Measurements from ENCODE around the gene CCDC30.
"Not testable (repeated sequence)": the region's sequence is repeated elsewhere in the genome, so short reads cannot be mapped to it uniquely, and the experiment has no call there.

Gene CCDC30

DNA sequence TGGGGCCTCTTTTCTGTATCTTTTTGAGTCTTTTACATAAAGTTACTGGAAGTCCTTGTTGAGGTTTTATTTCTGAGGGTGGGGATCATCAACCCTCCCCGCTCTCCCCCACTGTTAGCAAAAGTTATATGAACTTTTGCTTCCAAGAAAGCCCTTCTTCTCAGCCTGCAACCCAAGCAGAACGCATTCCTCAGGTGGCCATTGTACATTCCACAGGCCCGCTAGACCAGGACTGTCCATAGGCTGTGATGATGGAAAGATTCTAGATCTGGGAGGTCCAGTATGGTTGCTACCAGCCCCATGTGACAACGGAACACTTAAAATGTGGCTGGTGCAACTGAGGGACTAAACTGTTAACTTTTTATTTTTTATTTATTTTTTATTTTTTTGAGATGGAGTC is 207.3 kb downstream of the CCDC30 start:
- Histone ChIP-seq H3K27ac (ENCODE audit: insufficient read depth, low read depth, low read length, poor library complexity, severe bottlenecking) (no peak overlapping the region), H3K36me3 (ENCODE audit: control insufficient read depth, insufficient read depth, low read length) (peaks cover 26% of the 10 kb centered on the region), H3K4me1 (ENCODE audit: control insufficient read depth, insufficient read depth, low read length) (no peaks in the 10 kb centered on the region), H3K4me3 (ENCODE audit: insufficient read depth, low read depth, low read length) (no peak overlapping the region), H3K9me3 (ENCODE audit: control insufficient read depth, low read length) (no peaks in the 10 kb centered on the region), H3K27me3 (ENCODE audit: control insufficient read depth, insufficient read depth, low read length, poor library complexity, severe bottlenecking) (no peaks in the 10 kb centered on the region)
- WGBS, 2 experiments = 95 to 98% methylated on average over 4 of the region's 4 CpGs

- Histone ChIP-seq H3K36me3 (ENCODE audit: control insufficient read depth, insufficient read depth, low read length) (peaks cover 11% of the 10 kb centered on the region), H3K4me3 (ENCODE audit: insufficient read depth, low read depth, low read length) (no peak overlapping the region), H3K27ac (ENCODE audit: insufficient read depth, low read depth, low read length, poor library complexity, severe bottlenecking) (no peak overlapping the region)
Measured at GRCh38 chr1:42674214-42674613, 211.1 kb downstream of the CCDC30 start.

GRCh38 chr1:42674682-42675081 is 211.6 kb downstream of the CCDC30 start:
- Histone ChIP-seq H3K27ac (ENCODE audit: insufficient read depth, low read depth, low read length, poor library complexity, severe bottlenecking) (no peak overlapping the region), H3K36me3 (ENCODE audit: control insufficient read depth, insufficient read depth, low read length) (peaks cover 11% of the 10 kb centered on the region)

More at GRCh38 chr1:42674214-42674613, 211.1 kb downstream of the CCDC30 start:
- Histone ChIP-seq H3K4me1 (ENCODE audit: control insufficient read depth, insufficient read depth, low read length) (no peaks in the 10 kb centered on the region), H3K9me3 (ENCODE audit: control insufficient read depth, low read length) (no peaks in the 10 kb centered on the region), H3K27me3 (ENCODE audit: control insufficient read depth, insufficient read depth, low read length, poor library complexity, severe bottlenecking) (no peaks in the 10 kb centered on the region)

DNA sequence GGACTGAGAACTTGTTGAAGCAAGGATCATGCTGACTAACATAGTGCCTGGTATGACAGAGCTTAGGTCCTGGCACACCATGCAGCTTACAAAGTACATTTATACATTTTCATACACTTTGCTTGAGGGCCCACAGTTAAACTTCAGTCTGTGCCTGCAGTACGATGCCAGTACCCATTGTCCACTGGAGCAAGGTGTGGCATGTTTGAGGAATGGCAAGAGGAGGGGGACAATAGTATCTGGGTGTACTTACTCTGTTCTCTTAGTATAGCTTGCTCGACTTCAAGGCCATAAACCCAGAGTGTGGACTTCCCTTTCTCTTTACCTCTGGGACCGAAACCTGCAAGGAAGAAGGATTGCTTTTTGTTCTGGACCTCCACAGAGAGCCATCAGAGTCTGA is 212.4 kb downstream of the CCDC30 start:
- Histone ChIP-seq H3K4me3 (ENCODE audit: insufficient read depth, low read depth, low read length) (no peak overlapping the region), H3K27me3 (ENCODE audit: control insufficient read depth, insufficient read depth, low read length, poor library complexity, severe bottlenecking) (no peaks in the 10 kb centered on the region), H3K9me3 (ENCODE audit: control insufficient read depth, low read length) (no peaks in the 10 kb centered on the region), H3K27ac (ENCODE audit: insufficient read depth, low read depth, low read length, poor library complexity, severe bottlenecking) (no peak overlapping the region), H3K36me3 (ENCODE audit: control insufficient read depth, insufficient read depth, low read length) (peaks cover 6% of the 10 kb centered on the region), H3K4me1 (ENCODE audit: control insufficient read depth, insufficient read depth, low read length) (peaks cover 4% of the 10 kb centered on the region)
- WGBS, 2 experiments = 92 to 94% methylated on average over 3 of the region's 3 CpGs

More at GRCh38 chr1:42674682-42675081, 211.6 kb downstream of the CCDC30 start:
- H3K9me3 ChIP-seq (ENCODE audit: control insufficient read depth, low read length) = no peaks in the 10 kb centered on the region
- H3K4me1 ChIP-seq (ENCODE audit: control insufficient read depth, insufficient read depth, low read length) = no peaks in the 10 kb centered on the region
- H3K27me3 ChIP-seq (ENCODE audit: control insufficient read depth, insufficient read depth, low read length, poor library complexity, severe bottlenecking) = no peaks in the 10 kb centered on the region
- no peak overlapping the region for H3K4me3 ChIP-seq (ENCODE audit: insufficient read depth, low read depth, low read length)
- 80 to 100% methylated on average over 1 of the region's 1 CpG for WGBS, 2 experiments

DNA sequence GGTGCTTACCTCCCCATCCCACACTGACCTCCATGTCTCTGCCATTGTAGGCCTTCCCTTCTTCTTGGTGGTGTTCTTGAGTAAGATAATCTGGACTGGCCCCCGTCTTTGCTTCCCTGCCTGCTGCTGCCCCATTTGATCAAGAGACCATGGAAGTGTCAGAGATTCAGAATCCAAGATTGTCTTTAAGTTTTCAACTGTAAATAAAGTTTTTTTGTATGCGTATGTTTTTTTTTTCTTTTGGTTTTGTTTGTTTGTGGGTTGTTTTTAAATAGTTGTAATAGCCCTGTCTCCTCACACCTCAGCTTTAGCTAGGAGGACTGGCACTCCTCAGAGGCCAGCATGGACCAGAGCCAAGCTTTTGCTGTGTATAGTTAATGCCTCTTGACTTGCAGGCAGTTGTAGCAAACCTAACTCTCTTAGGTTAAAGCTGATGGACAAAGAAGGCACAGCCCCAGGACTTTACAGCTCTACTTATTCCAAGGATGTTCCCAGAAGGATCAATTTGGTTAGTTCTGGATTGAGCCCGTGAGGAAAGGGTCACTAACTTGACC is 213.5 kb downstream of the CCDC30 start:
- 81 to 91% methylated on average over 3 of the region's 3 CpGs for WGBS, 2 experiments
- Histone ChIP-seq H3K4me1 (ENCODE audit: control insufficient read depth, insufficient read depth, low read length) (peaks cover 9% of the 10 kb centered on the region), H3K4me3 (ENCODE audit: insufficient read depth, low read depth, low read length) (no peak overlapping the region), H3K27ac (ENCODE audit: insufficient read depth, low read depth, low read length, poor library complexity, severe bottlenecking) (no peak overlapping the region), H3K27me3 (ENCODE audit: control insufficient read depth, insufficient read depth, low read length, poor library complexity, severe bottlenecking) (no peaks in the 10 kb centered on the region), H3K36me3 (ENCODE audit: control insufficient read depth, insufficient read depth, low read length) (peaks cover 6% of the 10 kb centered on the region), H3K9me3 (ENCODE audit: control insufficient read depth, low read length) (no peaks in the 10 kb centered on the region)

GRCh38 chr1:42679364-42679983 is 216.4 kb downstream of the CCDC30 start:
- Histone ChIP-seq H3K36me3 (ENCODE audit: control insufficient read depth, insufficient read depth, low read length) (peaks cover 6% of the 10 kb centered on the region), H3K9me3 (ENCODE audit: control insufficient read depth, low read length) (no peaks in the 10 kb centered on the region), H3K4me3 (ENCODE audit: insufficient read depth, low read depth, low read length) (no peak overlapping the region), H3K27me3 (ENCODE audit: control insufficient read depth, insufficient read depth, low read length, poor library complexity, severe bottlenecking) (no peaks in the 10 kb centered on the region), H3K27ac (ENCODE audit: insufficient read depth, low read depth, low read length, poor library complexity, severe bottlenecking) (no peak overlapping the region), H3K4me1 (ENCODE audit: control insufficient read depth, insufficient read depth, low read length) (peaks cover 11% of the 10 kb centered on the region)
- 82 to 86% methylated on average over 10 of the region's 10 CpGs for WGBS, 2 experiments

DNA sequence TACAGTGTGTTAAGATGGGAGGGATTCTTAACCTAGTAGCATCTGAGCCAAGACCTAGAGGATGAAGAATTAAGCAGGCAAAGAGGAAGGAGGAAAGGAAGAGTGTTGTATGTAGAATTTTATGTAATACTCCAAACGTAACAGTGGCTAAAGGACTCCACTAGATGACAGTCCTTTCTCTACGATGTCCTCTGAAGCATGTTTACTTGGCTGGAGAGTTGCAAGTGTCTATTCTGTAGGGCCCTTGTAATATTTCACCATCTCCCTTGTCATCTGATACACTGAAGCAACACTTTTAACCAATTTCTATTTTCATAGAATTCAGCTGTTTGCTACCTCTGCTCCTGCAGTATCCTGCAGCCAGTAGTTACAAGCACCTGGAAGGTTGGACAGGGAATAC is 217.0 kb downstream of the CCDC30 start:
- Histone ChIP-seq H3K4me1 (ENCODE audit: control insufficient read depth, insufficient read depth, low read length) (peaks cover 11% of the 10 kb centered on the region), H3K27me3 (ENCODE audit: control insufficient read depth, insufficient read depth, low read length, poor library complexity, severe bottlenecking) (no peaks in the 10 kb centered on the region), H3K27ac (ENCODE audit: insufficient read depth, low read depth, low read length, poor library complexity, severe bottlenecking) (no peak overlapping the region), H3K36me3 (ENCODE audit: control insufficient read depth, insufficient read depth, low read length) (peaks cover 6% of the 10 kb centered on the region), H3K9me3 (ENCODE audit: control insufficient read depth, low read length) (no peaks in the 10 kb centered on the region), H3K4me3 (ENCODE audit: insufficient read depth, low read depth, low read length) (no peak overlapping the region)
- 87 to 95% methylated on average over 2 of the region's 2 CpGs for WGBS, 2 experiments

- Histone ChIP-seq H3K36me3 (ENCODE audit: control insufficient read depth, insufficient read depth, low read length) (peaks cover 1% of the 10 kb centered on the region), H3K4me3 (ENCODE audit: insufficient read depth, low read depth, low read length) (peak overlapping the region; percentile 42), H3K27ac (ENCODE audit: insufficient read depth, low read depth, low read length, poor library complexity, severe bottlenecking) (no peak overlapping the region), H3K4me1 (ENCODE audit: control insufficient read depth, insufficient read depth, low read length) (peaks cover 13% of the 10 kb centered on the region), H3K9me3 (ENCODE audit: control insufficient read depth, low read length) (no peaks in the 10 kb centered on the region), H3K27me3 (ENCODE audit: control insufficient read depth, insufficient read depth, low read length, poor library complexity, severe bottlenecking) (no peaks in the 10 kb centered on the region)
- WGBS, 2 experiments = 9 to 10% methylated on average over 18 of the region's 18 CpGs
Measured at GRCh38 chr1:42680921-42681683, 218.0 kb downstream of the CCDC30 start.

GRCh38 chr1:42681741-42682483 is 218.8 kb downstream of the CCDC30 start, which contains the start of gene YBX1:
Gene YBX1, plus strand, starts transcription at chr1:42682418. Its CDS starts 148 bp downstream, at chr1:42682566.
- Histone ChIP-seq H3K9me3 (ENCODE audit: control insufficient read depth, low read length) (no peaks in the 10 kb centered on the region), H3K4me1 (ENCODE audit: control insufficient read depth, insufficient read depth, low read length) (peaks cover 16% of the 10 kb centered on the region), H3K36me3 (ENCODE audit: control insufficient read depth, insufficient read depth, low read length) (no peaks in the 10 kb centered on the region), H3K27me3 (ENCODE audit: control insufficient read depth, insufficient read depth, low read length, poor library complexity, severe bottlenecking) (no peaks in the 10 kb centered on the region), H3K4me3 (ENCODE audit: insufficient read depth, low read depth, low read length) (peak within 1 kb of the TSS; percentile 42), H3K27ac (ENCODE audit: insufficient read depth, low read depth, low read length, poor library complexity, severe bottlenecking) (peak within 1 kb of the TSS; percentile 61)
- WGBS, 2 experiments = 0% methylated on average over 54 of the region's 54 CpGs

DNA sequence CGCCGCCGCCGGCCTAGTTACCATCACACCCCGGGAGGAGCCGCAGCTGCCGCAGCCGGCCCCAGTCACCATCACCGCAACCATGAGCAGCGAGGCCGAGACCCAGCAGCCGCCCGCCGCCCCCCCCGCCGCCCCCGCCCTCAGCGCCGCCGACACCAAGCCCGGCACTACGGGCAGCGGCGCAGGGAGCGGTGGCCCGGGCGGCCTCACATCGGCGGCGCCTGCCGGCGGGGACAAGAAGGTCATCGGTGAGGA is 219.3 kb downstream of the CCDC30 start:
- 0% methylated on average over 33 of the region's 33 CpGs for WGBS, 2 experiments
- not testable (repeated sequence) for H3K9me3 ChIP-seq (ENCODE audit: control insufficient read depth, low read length); H3K36me3 ChIP-seq (ENCODE audit: control insufficient read depth, insufficient read depth, low read length); H3K27me3 ChIP-seq (ENCODE audit: control insufficient read depth, insufficient read depth, low read length, poor library complexity, severe bottlenecking); H3K27ac ChIP-seq (ENCODE audit: insufficient read depth, low read depth, low read length, poor library complexity, severe bottlenecking)
- Histone ChIP-seq H3K4me3 (ENCODE audit: insufficient read depth, low read depth, low read length) (peak overlapping the region; percentile 42), H3K4me1 (ENCODE audit: control insufficient read depth, insufficient read depth, low read length) (peaks cover 16% of the 10 kb centered on the region)

Measured in ectodermal cell (in vitro differentiated cells).